K562 (cell line): ENCODE results near the gene WWOX. TPM values are rescaled to one million over a fixed set of nuclear protein-coding genes. Genes with fewer than 3 reads are reported as not detected.
"Not testable (repeated sequence)": the region's sequence is repeated elsewhere in the genome, so short reads cannot be mapped to it uniquely, and the experiment has no call there.

Experiments used
- ATAC-seq: fragments of 200-7000 bp; cut with Tn5 transposase; 3 replicates; pipeline ENCODE4 v1.9.1; 2020; ENCODE audit warnings: moderate library complexity
- BruUV-seq: library from RNA; stranded (reverse); fragments of 400-500 nt; replicated peaks from 2 replicates; lab custom pipeline; 2021; lab: Mats Ljungman, UMichigan
- CTCF ChIA-PET: fragments of 300-600 bp; formaldehyde crosslinking; extraction: SDS; loops from one replicate; lab custom pipeline; 2021; ENCODE audit warnings: low intra/inter-chr PET ratio; lab: Yijun Ruan, JAX
- POLR2A ChIA-PET: fragments of 300-600, 350-650 bp; sonication (Branson Sonifier 250); formaldehyde crosslinking; extraction: SDS; loops from one replicate; lab custom pipeline; 2021; ENCODE audit warnings: antibody characterized with exemption, inconsistent platforms; lab: Yijun Ruan, JAX
- DNase-seq, 4 experiments: peaks; one replicate each; pipeline versions ENCODE4 v3.0.0 to v3.0.0-alpha.2; 2011 to 2018; ENCODE audit warnings: low spot score in 3 of 4, mixed read lengths in 3 of 4; ENCODE audit errors: extremely low read depth in 1 of 4
- FAIRE-seq: peaks from 2 replicates; lab custom pipeline; 2011; peaks lifted over from hg19 to GRCh38; lab: Jason Lieb, UNC
- H2AFZ ChIP-seq: 2 replicates; pipeline ENCODE4 v1.6.0; 2011; ENCODE audit warnings: low read depth, low read length, control low read depth, inconsistent platforms
- H3K27ac ChIP-seq: fragments of 200-600 bp; 3 replicates; pipeline ENCODE4 v1.8.0; 2011; ENCODE audit warnings: low read depth, mild to moderate bottlenecking, control low read depth, inconsistent platforms, low read length, moderate library complexity, mixed read lengths; ENCODE audit errors: extremely low read depth
- H3K27me3 ChIP-seq, 2 experiments: fragments of 300-600 bp in 1 of 2; 2 replicates in 1 of 2; 3 replicates in 1 of 2; pipeline versions ENCODE4 v1.6.0 to v1.8.0; 2011; ENCODE audit warnings: inconsistent platforms in 2 of 2, low read length in 2 of 2, mild to moderate bottlenecking in 1 of 2, mixed read lengths in 1 of 2, moderate library complexity in 1 of 2; ENCODE audit not compliant: control insufficient read depth in 2 of 2, insufficient read depth in 2 of 2
- H3K36me3 ChIP-seq: fragments of 300-600 bp; 3 replicates; pipeline ENCODE4 v1.8.0; 2011; ENCODE audit warnings: mild to moderate bottlenecking, low read length, inconsistent platforms; ENCODE audit not compliant: control insufficient read depth, insufficient read depth
- H3K4me1 ChIP-seq, 2 experiments: fragments of 200-600 bp in 1 of 2; replicated peaks in 1 of 2; 2 replicates in 1 of 2; 3 replicates in 1 of 2; pipeline versions ENCODE4 v1.5.1 to v1.8.0; 2011; ENCODE audit warnings: inconsistent platforms in 2 of 2, low read length in 2 of 2, mild to moderate bottlenecking in 1 of 2, mixed read lengths in 1 of 2, moderate library complexity in 1 of 2; ENCODE audit not compliant: control insufficient read depth in 2 of 2, insufficient read depth in 2 of 2
- H3K4me2 ChIP-seq: 2 replicates; pipeline ENCODE4 v1.6.1; 2011; ENCODE audit warnings: low read length, control low read depth, inconsistent platforms, mixed read lengths; ENCODE audit not compliant: insufficient read depth
- H3K4me3 ChIP-seq: fragments of 200-600 bp; sonication (generic), shearing (Covaris generic); 2 replicates; pipeline ENCODE4 v1.5.1; 2016; ENCODE audit warnings: control low read depth, inconsistent platforms
- H3K79me2 ChIP-seq: fragments of 200-600 bp; 3 replicates; pipeline ENCODE4 v1.8.0; 2011; ENCODE audit warnings: low read length, inconsistent platforms; ENCODE audit not compliant: control insufficient read depth, insufficient read depth
- H3K9ac ChIP-seq, 2 experiments: 2 replicates each; pipeline versions ENCODE4 v1.6.0 to v1.6.1; 2011; ENCODE audit warnings: low read depth in 2 of 2, low read length in 2 of 2, control low read depth in 1 of 2, inconsistent platforms in 1 of 2, mild to moderate bottlenecking in 1 of 2, mixed read lengths in 1 of 2; ENCODE audit not compliant: insufficient read depth in 1 of 2
- H3K9me1 ChIP-seq: one replicate; pipeline ENCODE4 v1.6.0; 2011; ENCODE audit warnings: inconsistent platforms, mild to moderate bottlenecking, low read length, moderate library complexity; ENCODE audit not compliant: control insufficient read depth, insufficient read depth
- H3K9me3 ChIP-seq: replicated peaks from 2 replicates; pipeline ENCODE4 v1.5.1; 2011; ENCODE audit warnings: low read depth, low read length, inconsistent platforms; ENCODE audit not compliant: control insufficient read depth, insufficient read depth
- H4K20me1 ChIP-seq: replicated peaks from 2 replicates; pipeline ENCODE4 v1.6.1; 2011; ENCODE audit warnings: low read length, inconsistent platforms, mixed read lengths; ENCODE audit not compliant: control insufficient read depth, insufficient read depth
- CEBPB ChIP-seq: fragments of 450-650 bp; IDR thresholded peaks from 2 replicates; pipeline ENCODE4 v1.6.1; 2016; ENCODE audit warnings: missing genetic modification characterization, missing compliant biosample characterization
- JUN ChIP-seq, 2 experiments: sonication (generic) in 1 of 2; formaldehyde crosslinking in 1 of 2; IDR thresholded peaks; 2 replicates each; pipeline versions ENCODE4 v1.6.1 to v1.8.0; 2012 to 2022; ENCODE audit warnings: borderline replicate concordance in 2 of 2, mild to moderate bottlenecking in 2 of 2, improper control_type of control experiment in 1 of 2, low read depth in 1 of 2, low read length in 1 of 2, missing genetic modification reagents in 1 of 2
- L3MBTL2 ChIP-seq: fragments of 450-650 bp; IDR thresholded peaks from 2 replicates; pipeline ENCODE4 v1.6.1; 2016; ENCODE audit warnings: mild to moderate bottlenecking, moderate library complexity
- ZFP30 ChIP-seq: fragments of 250-450 bp; sonication (Bioruptor Pico); IDR thresholded peaks from 2 replicates; pipeline ENCODE4 v1.8.0; 2022; ENCODE audit warnings: moderate library complexity, mild to moderate bottlenecking, inconsistent platforms, borderline replicate concordance
- ZNF280A ChIP-seq: fragments of 450-650 bp; IDR thresholded peaks from 2 replicates; pipeline ENCODE4 v1.6.1; 2018; ENCODE audit warnings: mild to moderate bottlenecking, low read depth; ENCODE audit not compliant: partially characterized antibody
- ZNF584 ChIP-seq: fragments of 200-800 bp; sonication (Bioruptor generic); IDR thresholded peaks from 2 replicates; pipeline ENCODE4 v1.6.1; 2016; ENCODE audit warnings: low read depth, mild to moderate bottlenecking, missing genetic modification characterization, missing compliant biosample characterization
- WGBS: fragments of 100-300 bp; shearing (Covaris generic); methylation state at CpG from one replicate; pipeline ENCODE4 v1.1.6; 2016; ENCODE audit warnings: low coverage, mixed read lengths; ENCODE audit not compliant: insufficient coverage; ENCODE audit errors: missing lambda C conversion rate; 5-methylcytosine and 5-hydroxymethylcytosine counted together
- in situ Hi-C: fragments of 300-500 bp; cut with MboI; formaldehyde crosslinking; loops from 4 replicates; pipeline ENCODE4 v1.15.0; 2018; ENCODE audit warnings: inconsistent platforms, mixed read lengths
- intact Hi-C: fragments of 100-400 bp; cut with micrococcal nuclease; formaldehyde crosslinking; loops from 2 replicates; pipeline ENCODE4 v1.14.2; 2022
- polyA plus RNA-seq, 8 experiments: library from polyadenylated mRNA; depleted of rRNA in 4 of 8; stranded (reverse) in 5 of 8; unstranded in 3 of 8; fragments of >200 nt; fragmentation: Nextera tagmentation in 2 of 8; fragmentation: Illumina TruSeq in 1 of 8; extraction: Ambion mirVana in 2 of 8; extraction: Trizol in 1 of 8; gene quantifications; 2 replicates each; pipeline versions ENCODE4 v1.2.1 to v1.2.3, GENCODE V29; 2011 to 2014; ENCODE audit warnings: inconsistent platforms in 1 of 8, missing spikeins in 1 of 8
- total RNA-seq, 7 experiments: library from RNA; depleted of rRNA in 6 of 7; stranded (reverse); fragments of >200 nt in 6 of 7; fragmentation: Illumina TruSeq in 2 of 7; extraction: Trizol in 2 of 7; gene quantifications; 2 replicates each; pipeline versions ENCODE4 v1.2.1 to v1.2.3, GENCODE V29; 2011 to 2021; ENCODE audit warnings: low replicate concordance in 1 of 7
- TF ChIP-seq, protein P1 (sequence below): fragments of 250-450 bp; sonication (Bioruptor Pico); IDR thresholded peaks from 2 replicates; pipeline ENCODE4 v1.8.0; 2022; ENCODE audit warnings: moderate library complexity, mild to moderate bottlenecking, inconsistent platforms

The WWOX gene
- total and polyA plus RNA-seq, 9 of the 15 experiments (the other 6 are each of a cell fraction or from before 2014, with no cell fraction given) = 1.6 to 22.7 (median 8.1) TPM

DNA sequence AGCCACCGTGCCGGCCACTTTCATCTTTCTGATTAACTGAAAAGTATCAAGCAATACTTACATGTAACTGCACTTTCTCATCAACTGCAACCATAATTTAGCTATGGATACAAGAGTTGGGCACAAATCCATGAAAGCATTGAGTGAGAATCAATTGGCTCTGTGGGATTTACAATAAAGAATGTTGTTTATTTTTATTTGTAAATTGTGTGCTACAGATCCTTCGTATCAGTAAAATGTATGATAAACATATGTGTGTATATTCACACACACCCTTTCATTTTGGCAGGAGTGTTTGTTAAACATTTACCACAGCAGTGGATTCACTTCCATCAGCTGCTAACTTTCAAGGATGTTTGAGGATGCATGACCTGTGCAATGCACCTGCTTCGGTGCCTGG is 411.0 kb downstream of the WWOX start (continued):
- TF ChIP-seq, protein P1, sequence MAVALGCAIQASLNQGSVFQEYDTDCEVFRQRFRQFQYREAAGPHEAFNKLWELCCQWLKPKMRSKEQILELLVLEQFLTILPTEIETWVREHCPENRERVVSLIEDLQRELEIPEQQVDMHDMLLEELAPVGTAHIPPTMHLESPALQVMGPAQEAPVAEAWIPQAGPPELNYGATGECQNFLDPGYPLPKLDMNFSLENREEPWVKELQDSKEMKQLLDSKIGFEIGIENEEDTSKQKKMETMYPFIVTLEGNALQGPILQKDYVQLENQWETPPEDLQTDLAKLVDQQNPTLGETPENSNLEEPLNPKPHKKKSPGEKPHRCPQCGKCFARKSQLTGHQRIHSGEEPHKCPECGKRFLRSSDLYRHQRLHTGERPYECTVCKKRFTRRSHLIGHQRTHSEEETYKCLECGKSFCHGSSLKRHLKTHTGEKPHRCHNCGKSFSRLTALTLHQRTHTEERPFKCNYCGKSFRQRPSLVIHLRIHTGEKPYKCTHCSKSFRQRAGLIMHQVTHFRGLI (CRISPR knock-in tag) = no peak

- no peaks in the 10 kb centered on the region for H3K4me1 ChIP-seq
- no peak for FAIRE-seq
- no peaks in the 10 kb centered on the region for H3K9me1 ChIP-seq
- H3K4me3 ChIP-seq = no peak overlapping the region
- H3K27ac ChIP-seq = no peak overlapping the region
- TF ChIP-seq L3MBTL2 = no peak
- TF ChIP-seq JUN (IDR thresholded peaks at IDR 0.05; ENCODE audit: borderline replicate concordance, low read depth, low read length) = no peak
- TF ChIP-seq JUN (CRISPR knock-in tag; IDR thresholded peaks at IDR 0.05; ENCODE audit: borderline replicate concordance) = no peak
- TF ChIP-seq ZNF280A = no peak
- TF ChIP-seq CEBPB (tag) = peak; percentile 26; the same call in 1 of the 2 replicates
- TF ChIP-seq ZNF584 (CRISPR knock-in tag) = no peak
- TF ChIP-seq ZFP30 (CRISPR knock-in tag) = no peak
- H4K20me1 ChIP-seq = 0 out of 2 replicates have a peak, but pooled peaks cover 3% of the 10 kb centered on the region
- no peak overlapping the region for H2AFZ ChIP-seq
- intact Hi-C loops (no loop called here), in situ Hi-C loops (no loop called here)
- ChIA-PET CTCF (no interaction called here), POLR2A (no interaction called here)
- no TSS peak for BruUV-seq
- DNase-seq = no peak
- H3K9me3 ChIP-seq = no peaks in the 10 kb centered on the region
- no peak overlapping the region for H3K9ac ChIP-seq
- no peak for ATAC-seq
- no peaks in the 10 kb centered on the region for H3K36me3 ChIP-seq
- 0% methylated on average over 3 of the region's 3 CpGs for WGBS
- peaks cover 14 to 30% of the 10 kb centered on the region in 2 experiments; a peak in 4 of 5 replicates for H3K27me3 ChIP-seq
- H3K79me2 ChIP-seq = no peaks in the 10 kb centered on the region
- no peak overlapping the region for H3K4me2 ChIP-seq
Observed at GRCh38 chr16:78513838-78514237, 414.4 kb downstream of the WWOX start.

GRCh38 chr16:78514888-78515287 is 415.4 kb downstream of the WWOX start:
- CTCF ChIA-PET, H2AFZ ChIP-seq, H3K4me2 ChIP-seq, H3K4me1 ChIP-seq, H3K4me3 ChIP-seq, H3K36me3 ChIP-seq, intact Hi-C loops, H3K27ac ChIP-seq, H4K20me1 ChIP-seq, H3K9me1 ChIP-seq, ATAC-seq, H3K79me2 ChIP-seq, DNase-seq, H3K9me3 ChIP-seq, in situ Hi-C loops, BruUV-seq, FAIRE-seq, H3K9ac ChIP-seq: not testable (repeated sequence)
- WGBS = 5% methylated on average over 9 of the region's 9 CpGs
- POLR2A ChIA-PET = interaction anchor here (0.8 kb wide), 1 partner anchor 9 kb away, joined by 3 read pairs; no protein-coding TSS in a partner anchor
- peaks cover 12 to 21% of the 10 kb centered on the region in 2 experiments for H3K27me3 ChIP-seq
